Measurements from ENCODE around the gene PEX5L. TPM values are rescaled to one million over a fixed set of nuclear protein-coding genes. Genes with fewer than 3 reads are reported as not detected.
A peak's percentile ranks its signal among the peaks of the same experiment; 100 is the strongest.

Gene PEX5L
- total and polyA plus RNA-seq, 10 of the 15 experiments (the other 5 are each of a cell fraction or from before 2014, with no cell fraction given), result 0.11 to 17.0 (median 0.50) TPM

DNA sequence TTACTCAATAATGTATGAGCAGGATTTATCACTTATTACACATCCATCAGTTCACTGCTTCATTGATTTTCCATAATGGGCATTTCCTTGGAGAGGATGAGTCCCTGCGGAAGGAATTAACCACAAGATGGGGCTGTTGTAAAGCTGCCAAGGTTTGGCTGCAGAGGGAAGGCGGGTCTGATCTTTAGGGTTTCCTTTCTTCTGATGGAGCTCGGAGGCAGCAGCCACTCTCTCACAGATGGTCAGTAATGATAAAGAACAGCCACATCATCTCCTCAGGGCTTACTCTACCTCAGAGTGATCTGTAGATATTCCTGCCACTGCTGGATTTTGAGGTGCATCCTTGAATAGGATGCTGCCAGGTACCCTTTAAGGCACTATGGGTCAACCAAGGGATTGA, 268.7 kb downstream of the PEX5L start:
- BruUV-seq (replicated peaks), result no TSS peak
- RAD21 ChIA-PET (ENCODE audit: unreplicated experiment), result interaction anchor here (0.6 kb wide), 1 partner anchor 307 kb away, joined by 3 read pairs; no protein-coding TSS in a partner anchor
- H3K4me2 ChIP-seq (ENCODE audit: control insufficient read depth, insufficient read depth), result no peak overlapping the region
- 100% methylated on average over 3 of the region's 3 CpGs for WGBS (ENCODE audit: insufficient coverage, insufficient replicate concordance, low lambda C conversion rate, missing lambda C conversion rate)
- no peak overlapping the region for H3K9ac ChIP-seq (ENCODE audit: control insufficient read depth, insufficient read depth, low read length)
- no peaks in the 10 kb centered on the region for H3K9me3 ChIP-seq (replicated peaks; ENCODE audit: control insufficient read depth, insufficient read depth, low read length)
- ATAC-seq (no peak), FAIRE-seq (no peak), DNase-seq (ENCODE audit: low read depth, low spot score) (no peak)
- SMC1A ChIA-PET (ENCODE audit: uncharacterized antibody, unreplicated experiment), result interaction anchor here (0.6 kb wide), 1 partner anchor 333 kb away, joined by 5 read pairs; no protein-coding TSS in a partner anchor
- H3K36me3 ChIP-seq (ENCODE audit: control insufficient read depth in 2 of 2, insufficient read depth in 2 of 2, low read length in 1 of 2), result peaks cover 5 to 20% of the 10 kb centered on the region in 2 experiments
- intact Hi-C loops (cut with micrococcal nuclease; ENCODE audit: unreplicated experiment), result no loop called here
- H3K4me1 ChIP-seq (ENCODE audit: control insufficient read depth, insufficient read depth, low read length), result no peaks in the 10 kb centered on the region
- in situ Hi-C loops (cut with MboI), result no loop called here
- no peak overlapping the region for H3K27ac ChIP-seq (ENCODE audit: control insufficient read depth, insufficient read depth)
- no peaks in the 10 kb centered on the region for H3K27me3 ChIP-seq (replicated peaks in 1 of 2; ENCODE audit: control insufficient read depth in 2 of 2, insufficient read depth in 2 of 2, low read length in 1 of 2)
- H3K4me3 ChIP-seq, result no peak overlapping the region
- TF ChIP-seq IKZF1 (conservative IDR thresholded peaks at IDR 0.05), result no peak
- TF ChIP-seq KAT2A (conservative IDR thresholded peaks at IDR 0.05; ENCODE audit: control insufficient read depth, low read depth, low read length), result no peak
- TF ChIP-seq EZH2 (IDR thresholded peaks at IDR 0.05; ENCODE audit: borderline replicate concordance, control insufficient read depth, low read depth, low read length), result no peak
- no peak for TF ChIP-seq CBFB (IDR thresholded peaks at IDR 0.05; ENCODE audit: low read depth)
- TF ChIP-seq, protein P1, sequence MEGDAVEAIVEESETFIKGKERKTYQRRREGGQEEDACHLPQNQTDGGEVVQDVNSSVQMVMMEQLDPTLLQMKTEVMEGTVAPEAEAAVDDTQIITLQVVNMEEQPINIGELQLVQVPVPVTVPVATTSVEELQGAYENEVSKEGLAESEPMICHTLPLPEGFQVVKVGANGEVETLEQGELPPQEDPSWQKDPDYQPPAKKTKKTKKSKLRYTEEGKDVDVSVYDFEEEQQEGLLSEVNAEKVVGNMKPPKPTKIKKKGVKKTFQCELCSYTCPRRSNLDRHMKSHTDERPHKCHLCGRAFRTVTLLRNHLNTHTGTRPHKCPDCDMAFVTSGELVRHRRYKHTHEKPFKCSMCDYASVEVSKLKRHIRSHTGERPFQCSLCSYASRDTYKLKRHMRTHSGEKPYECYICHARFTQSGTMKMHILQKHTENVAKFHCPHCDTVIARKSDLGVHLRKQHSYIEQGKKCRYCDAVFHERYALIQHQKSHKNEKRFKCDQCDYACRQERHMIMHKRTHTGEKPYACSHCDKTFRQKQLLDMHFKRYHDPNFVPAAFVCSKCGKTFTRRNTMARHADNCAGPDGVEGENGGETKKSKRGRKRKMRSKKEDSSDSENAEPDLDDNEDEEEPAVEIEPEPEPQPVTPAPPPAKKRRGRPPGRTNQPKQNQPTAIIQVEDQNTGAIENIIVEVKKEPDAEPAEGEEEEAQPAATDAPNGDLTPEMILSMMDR (IDR thresholded peaks at IDR 0.05 in 2 of 3, conservative IDR thresholded peaks at IDR 0.05 in 1 of 3; ENCODE audit: control insufficient read depth in 2 of 3, extremely low read depth in 1 of 3, insufficient read depth in 1 of 3, low read depth in 3 of 3, low read length in 3 of 3), result peak in 2 of 3 experiments; percentile 7 to 24; a peak in 2 of 6 replicates
- TF ChIP-seq RAD21 (IDR thresholded peaks at IDR 0.05; ENCODE audit: insufficient read depth, low read depth, low read length), result peak; percentile 30; the same call in 1 of the 2 replicates
- TF ChIP-seq, protein P2, sequence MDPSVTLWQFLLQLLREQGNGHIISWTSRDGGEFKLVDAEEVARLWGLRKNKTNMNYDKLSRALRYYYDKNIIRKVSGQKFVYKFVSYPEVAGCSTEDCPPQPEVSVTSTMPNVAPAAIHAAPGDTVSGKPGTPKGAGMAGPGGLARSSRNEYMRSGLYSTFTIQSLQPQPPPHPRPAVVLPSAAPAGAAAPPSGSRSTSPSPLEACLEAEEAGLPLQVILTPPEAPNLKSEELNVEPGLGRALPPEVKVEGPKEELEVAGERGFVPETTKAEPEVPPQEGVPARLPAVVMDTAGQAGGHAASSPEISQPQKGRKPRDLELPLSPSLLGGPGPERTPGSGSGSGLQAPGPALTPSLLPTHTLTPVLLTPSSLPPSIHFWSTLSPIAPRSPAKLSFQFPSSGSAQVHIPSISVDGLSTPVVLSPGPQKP (IDR thresholded peaks at IDR 0.05; ENCODE audit: low read depth, low read length), result no peak
- no peak for TF ChIP-seq POLR2AphosphoS5 (IDR thresholded peaks at IDR 0.05; ENCODE audit: low read length)
- no peak for TF ChIP-seq CREM (IDR thresholded peaks at IDR 0.05; ENCODE audit: low read depth)
- TF ChIP-seq BRCA1 (IDR thresholded peaks at IDR 0.05; ENCODE audit: low read depth, low read length), result no peak
- no peaks in the 10 kb centered on the region for H4K20me1 ChIP-seq (ENCODE audit: control insufficient read depth, insufficient read depth)
- CTCF ChIA-PET, result interaction anchor here (0.9 to 1.4 kb wide), 4 partner anchors 14 to 827 kb away, joined by 3 to 5 read pairs (median 4); no protein-coding TSS in a partner anchor
- POLR2A ChIA-PET, result no interaction called here
- no peak overlapping the region for H2AFZ ChIP-seq (ENCODE audit: control insufficient read depth, low read depth, low read length)
- no peaks in the 10 kb centered on the region for H3K79me2 ChIP-seq (ENCODE audit: control insufficient read depth, insufficient read depth, low read length)
